Hepatocyte (in vitro differentiated cells): ENCODE measurements around the gene MTFR2. TPM values are rescaled to one million over a fixed set of nuclear protein-coding genes. Genes with fewer than 3 reads are reported as not detected.
A peak's percentile ranks its signal among the peaks of the same experiment; 100 is the strongest.

Experiments
- DNase-seq: peaks from one replicate; pipeline ENCODE4 v3.0.0-alpha.2; 2016; ENCODE audit warnings: low spot score
- H2AFZ ChIP-seq: fragments of 200-600 bp; sonication (generic); 2 replicates; pipeline ENCODE4 v1.6.0; 2016; ENCODE audit warnings: antibody characterized with exemption, mild to moderate bottlenecking
- H3K27ac ChIP-seq: fragments of 200-600 bp; sonication (generic); 2 replicates; pipeline ENCODE4 v1.5.1; 2016; ENCODE audit warnings: mild to moderate bottlenecking
- H3K27me3 ChIP-seq: fragments of 200-600 bp; sonication (generic); 2 replicates; pipeline ENCODE4 v1.6.1; 2016
- H3K36me3 ChIP-seq: fragments of 200-600 bp; sonication (generic); replicated peaks from 2 replicates; pipeline ENCODE4 v1.5.1; 2016; ENCODE audit warnings: low read depth; ENCODE audit not compliant: insufficient read depth
- H3K4me1 ChIP-seq: fragments of 200-600 bp; sonication (generic); 2 replicates; pipeline ENCODE4 v1.5.1; 2016; ENCODE audit warnings: mild to moderate bottlenecking, moderate library complexity; ENCODE audit not compliant: insufficient read depth
- H3K4me2 ChIP-seq: fragments of 200-600 bp; sonication (generic); 2 replicates; pipeline ENCODE4 v1.6.0; 2016
- H3K4me3 ChIP-seq: fragments of 200-600 bp; sonication (generic); 2 replicates; pipeline ENCODE4 v1.5.1; 2016; ENCODE audit warnings: mild to moderate bottlenecking
- H3K79me2 ChIP-seq: fragments of 200-600 bp; sonication (generic); 2 replicates; pipeline ENCODE4 v1.6.0; 2017; ENCODE audit warnings: mild to moderate bottlenecking
- H3K9me2 ChIP-seq: fragments of 200-600 bp; sonication (generic); replicated peaks from 2 replicates; pipeline ENCODE4 v1.6.0; 2017; ENCODE audit warnings: mild to moderate bottlenecking; ENCODE audit not compliant: insufficient read depth
- H3K9me3 ChIP-seq: fragments of 200-600 bp; sonication (generic); 2 replicates; pipeline ENCODE4 v1.5.1; 2016; ENCODE audit warnings: low read depth, mild to moderate bottlenecking
- H4K20me1 ChIP-seq: fragments of 200-600 bp; sonication (generic); 2 replicates; pipeline ENCODE4 v1.6.0; 2016; ENCODE audit warnings: mild to moderate bottlenecking; ENCODE audit not compliant: insufficient read depth, poor library complexity, severe bottlenecking
- CTCF ChIP-seq: fragments of 200-600 bp; sonication (generic); IDR thresholded peaks from 2 replicates; pipeline ENCODE4 v1.5.1; 2016; ENCODE audit warnings: antibody characterized with exemption, mild to moderate bottlenecking; ENCODE audit not compliant: poor library complexity
- EZH2 ChIP-seq: fragments of 200-600 bp; sonication (generic); IDR thresholded peaks from 2 replicates; pipeline ENCODE4 v1.6.1; 2016; ENCODE audit warnings: antibody characterized with exemption, mild to moderate bottlenecking, borderline replicate concordance
- EZH2phosphoT487 ChIP-seq: fragments of 200-600 bp; sonication (generic); IDR thresholded peaks from one replicate; pipeline ENCODE4 v1.6.1; 2018; ENCODE audit warnings: antibody characterized with exemption, mild to moderate bottlenecking, low read depth, moderate library complexity; ENCODE audit not compliant: unreplicated experiment, severe bottlenecking
- WGBS: methylation state at CpG from one replicate; pipeline ENCODE4 v1.1.6; 2016; ENCODE audit warnings: low lambda C conversion rate; ENCODE audit errors: missing lambda C conversion rate; 5-methylcytosine and 5-hydroxymethylcytosine counted together
- polyA plus RNA-seq: library from polyadenylated mRNA; unstranded; fragments of >200 nt; fragmentation: Nextera tagmentation; extraction: Ambion mirVana; gene quantifications from 2 replicates; pipeline ENCODE4 v1.2.1, GENCODE V29; 2016
- total RNA-seq: library from RNA; depleted of rRNA; stranded (reverse); fragments of >200 nt; gene quantifications from 2 replicates; pipeline ENCODE4 v1.2.3, GENCODE V29; 2014

The MTFR2 gene
- total and polyA plus RNA-seq, 2 experiments from 2014 or later: 0.43 to 0.69 TPM

GRCh38 chr6:136282906-136283305 lies 32.8 kb upstream of the MTFR2 start:
- no peak overlapping the region for H2AFZ ChIP-seq
- H3K27me3 ChIP-seq: no peaks in the 10 kb centered on the region
- H3K4me2 ChIP-seq: peak overlapping the region; percentile 59
- DNase-seq: no peak
- H3K9me3 ChIP-seq: no peaks in the 10 kb centered on the region
- H3K9me2 ChIP-seq: no peaks in the 10 kb centered on the region
- no peak overlapping the region for H3K27ac ChIP-seq
- no peak overlapping the region for H3K4me3 ChIP-seq
- peaks cover 97% of the 10 kb centered on the region for H3K79me2 ChIP-seq
- H4K20me1 ChIP-seq: peaks cover 95% of the 10 kb centered on the region
- TF ChIP-seq EZH2phosphoT487 (no peak), CTCF (no peak), EZH2 (no peak)
- WGBS: 86% methylated on average over 4 of the region's 4 CpGs
- peaks cover 29% of the 10 kb centered on the region for H3K4me1 ChIP-seq
- H3K36me3 ChIP-seq: no peaks in the 10 kb centered on the region

GRCh38 chr6:136280032-136280609 lies 30.0 kb upstream of the MTFR2 start:
- Histone ChIP-seq H3K9me3 (no peaks in the 10 kb centered on the region), H3K4me3 (no peak overlapping the region), H3K27ac (no peak overlapping the region), H3K4me2 (no peak overlapping the region), H2AFZ (no peak overlapping the region), H3K4me1 (peaks cover 23% of the 10 kb centered on the region), H4K20me1 (peaks cover 82% of the 10 kb centered on the region), H3K27me3 (no peaks in the 10 kb centered on the region), H3K79me2 (peaks cover 89% of the 10 kb centered on the region), H3K36me3 (peaks cover 4% of the 10 kb centered on the region), H3K9me2 (no peaks in the 10 kb centered on the region)
- DNase-seq: no peak
- TF ChIP-seq CTCF (no peak), EZH2phosphoT487 (no peak), EZH2 (no peak)
- WGBS: 83% methylated on average over 3 of the region's 3 CpGs

- TF ChIP-seq EZH2phosphoT487 (no peak), CTCF (no peak), EZH2 (no peak)
- WGBS: 92% methylated on average over 1 of the region's 1 CpG
Measured at GRCh38 chr6:136274062-136274461, 24.0 kb upstream of the MTFR2 start.

More at GRCh38 chr6:136274062-136274461, 24.0 kb upstream of the MTFR2 start:
- peaks cover 6% of the 10 kb centered on the region for H3K36me3 ChIP-seq
- H3K79me2 ChIP-seq: peaks cover 86% of the 10 kb centered on the region
- H3K27me3 ChIP-seq: no peaks in the 10 kb centered on the region
- H3K9me2 ChIP-seq: no peaks in the 10 kb centered on the region
- H3K27ac ChIP-seq: no peak overlapping the region
- H2AFZ ChIP-seq: no peak overlapping the region
- H3K4me1 ChIP-seq: no peaks in the 10 kb centered on the region
- H3K9me3 ChIP-seq: no peaks in the 10 kb centered on the region
- no peak overlapping the region for H3K4me2 ChIP-seq
- no peak overlapping the region for H3K4me3 ChIP-seq
- DNase-seq: no peak
- peaks cover 66% of the 10 kb centered on the region for H4K20me1 ChIP-seq
